Amygdala (tissue), 56 donors: Measurements from ENCODE around the gene PPP6R3.
"Not testable (repeated sequence)": the region's sequence is repeated elsewhere in the genome, so short reads cannot be mapped to it uniquely, and the experiment has no call there.

Experiments
- DNase-seq, 56 donors: peaks; one replicate each; lab custom pipeline; 2025; lab: John Stamatoyannopoulos, UW

PPP6R3 gene

GRCh38 chr11:68635172-68635571, 174.6 kb downstream of the PPP6R3 start:
- not testable (repeated sequence) for DNase-seq

GRCh38 chr11:68635883-68636282, 175.3 kb downstream of the PPP6R3 start:
- DNase-seq, result not testable (repeated sequence)

DNA sequence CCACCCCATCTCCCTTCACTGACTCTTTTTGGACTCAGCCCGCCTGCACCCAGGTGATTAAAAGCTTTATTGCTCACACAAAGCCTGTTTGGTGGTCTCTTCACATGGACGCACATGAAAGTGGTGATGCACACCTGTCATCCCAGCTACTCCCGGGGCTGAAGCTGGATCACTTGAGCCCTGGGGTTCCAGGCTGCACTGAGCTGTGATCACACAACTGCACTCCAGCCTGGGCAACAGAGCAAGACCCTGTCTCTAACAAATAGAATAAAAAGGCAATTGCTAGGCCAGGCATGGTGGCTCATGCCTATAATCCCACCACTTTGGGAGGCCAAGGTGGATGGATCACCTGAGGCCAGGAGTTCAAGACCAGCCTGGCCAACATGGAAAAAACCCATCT, 178.8 kb downstream of the PPP6R3 start:
- not testable (repeated sequence) for DNase-seq

DNA sequence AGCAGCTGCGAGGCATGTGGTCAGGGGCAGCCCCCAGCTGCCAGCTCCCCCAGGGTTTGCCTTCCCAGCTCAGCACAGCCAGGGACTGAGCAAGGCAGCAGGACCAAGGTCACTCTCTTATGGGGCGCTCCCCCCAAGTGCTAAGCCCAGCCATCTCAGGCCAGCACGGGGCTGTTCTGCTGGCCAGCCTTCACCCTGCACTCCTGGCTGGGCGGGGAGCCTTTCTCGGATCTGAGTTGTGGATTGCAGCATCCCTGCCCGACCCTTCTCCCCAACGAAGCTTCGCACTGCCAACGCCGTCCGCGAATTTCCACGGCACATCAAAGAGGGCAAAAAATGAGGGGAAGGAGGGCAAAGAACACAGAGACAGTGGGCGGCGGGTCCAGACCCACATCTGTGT, 181.3 kb downstream of the PPP6R3 start:
- no peak for DNase-seq

- no peak for DNase-seq
Observed at GRCh38 chr11:68643585-68643984, 183.0 kb downstream of the PPP6R3 start.

DNA sequence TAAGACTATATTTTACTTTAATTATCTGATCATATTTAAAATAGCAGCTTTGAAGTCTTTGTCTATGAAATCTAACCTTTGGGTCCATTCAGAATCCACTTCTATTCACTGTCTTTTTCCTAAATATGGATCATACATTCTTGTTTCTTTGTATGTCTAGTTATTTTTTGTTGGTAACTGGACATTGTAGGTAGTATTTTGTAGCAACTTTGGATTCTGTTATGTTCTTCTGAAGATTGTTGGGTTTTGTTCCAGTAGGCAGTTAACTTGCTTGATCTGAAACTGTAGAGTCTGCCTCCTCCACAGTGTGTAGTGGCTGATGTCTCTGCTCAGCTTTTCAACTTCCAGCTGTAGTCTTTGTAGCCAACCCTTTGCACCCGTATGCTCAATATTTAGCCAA, 186.3 kb downstream of the PPP6R3 start:
- no peak for DNase-seq

DNA sequence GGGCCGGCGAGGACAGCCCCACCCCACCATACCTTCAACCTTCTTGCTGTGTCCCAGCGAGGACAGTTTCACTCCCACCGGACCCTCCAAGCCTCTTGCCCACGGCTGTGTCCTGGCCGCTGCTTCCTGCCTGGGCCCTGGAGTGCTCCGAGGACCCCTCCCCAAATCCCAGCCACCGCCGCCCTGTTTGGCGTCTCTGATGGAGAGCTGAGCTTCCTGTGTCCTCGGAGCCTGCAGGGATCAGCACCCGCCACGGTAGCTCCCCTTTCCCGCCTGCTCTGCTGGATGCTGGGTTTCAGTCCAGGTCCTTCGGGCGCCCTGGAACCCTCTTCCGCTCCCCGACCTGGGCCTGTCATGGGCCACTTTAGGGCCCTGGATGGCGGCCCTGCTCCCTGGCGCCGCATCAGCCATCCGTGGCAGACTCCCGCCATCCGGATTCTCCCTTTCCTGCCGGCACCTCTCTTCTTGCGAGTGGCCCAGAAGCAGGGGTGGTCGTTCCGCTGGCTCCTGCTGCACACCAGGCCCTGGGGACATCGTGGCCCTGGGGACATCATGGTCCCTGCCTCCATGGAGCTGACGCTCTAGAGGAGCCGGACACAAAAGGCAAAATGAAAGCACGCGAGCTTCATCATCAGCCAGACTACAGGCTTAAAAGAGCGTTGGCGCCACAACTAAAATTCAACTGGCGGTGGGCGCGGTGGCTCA, 189.5 kb downstream of the PPP6R3 start:
- DNase-seq, result no peak

DNA sequence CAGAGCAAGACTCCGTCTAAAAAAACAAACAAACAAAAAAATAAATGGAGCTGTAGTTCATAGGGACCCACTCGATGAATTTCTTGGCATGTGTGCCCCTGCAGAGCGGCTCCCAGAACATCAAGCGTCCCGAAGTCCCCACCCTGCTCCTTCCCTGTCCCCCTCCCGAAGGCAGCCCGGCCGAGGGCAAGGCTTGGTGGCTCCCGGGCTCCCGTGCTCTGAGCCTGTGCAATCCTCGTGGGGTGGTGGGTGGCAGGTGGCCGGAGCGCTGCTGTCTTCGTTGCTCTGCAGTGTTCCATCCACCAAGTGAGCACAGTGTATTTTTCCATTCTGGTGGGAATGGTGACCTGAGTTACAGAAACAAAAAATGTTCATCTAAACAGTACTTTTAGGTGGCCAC, 190.2 kb downstream of the PPP6R3 start:
- no peak for DNase-seq

DNA sequence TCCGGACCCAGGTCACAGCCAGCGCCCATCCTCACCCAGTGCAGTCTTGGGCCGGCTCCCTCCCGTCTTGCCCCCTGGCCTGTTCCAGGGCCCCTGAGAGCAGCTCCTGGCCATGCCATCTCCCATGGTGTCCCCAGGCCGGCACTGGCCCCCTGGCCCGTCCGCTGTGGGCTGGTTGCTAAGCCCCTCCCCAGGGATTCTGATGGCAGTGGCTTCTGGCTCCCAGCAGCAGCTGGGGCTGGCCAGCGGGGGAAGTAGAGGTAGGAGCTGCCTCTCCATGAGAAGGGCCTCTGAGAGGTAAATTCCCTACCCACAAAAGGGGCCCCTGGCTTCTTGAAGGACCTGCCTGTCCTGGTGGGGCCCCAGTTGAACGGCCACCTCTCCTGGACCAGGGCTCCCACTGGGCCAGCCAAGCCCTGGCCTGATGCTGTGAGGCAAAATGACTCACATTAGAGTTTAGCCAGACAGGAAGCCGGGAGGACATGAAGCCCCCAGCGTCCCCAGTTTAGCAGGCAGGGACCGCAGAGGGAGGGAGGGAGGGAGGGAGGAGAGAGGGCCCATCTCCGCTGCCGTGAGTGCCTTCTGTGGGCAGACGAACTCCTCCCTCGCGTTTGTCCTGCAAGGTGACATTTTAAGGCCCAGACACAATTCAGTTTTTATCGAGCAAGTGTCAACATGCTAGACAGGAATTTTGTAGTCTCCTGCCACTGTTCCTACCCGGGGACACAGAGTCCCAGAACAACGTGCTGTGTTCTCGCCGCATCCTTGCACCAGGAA, 190.8 kb downstream of the PPP6R3 start:
- no peak for DNase-seq

DNA sequence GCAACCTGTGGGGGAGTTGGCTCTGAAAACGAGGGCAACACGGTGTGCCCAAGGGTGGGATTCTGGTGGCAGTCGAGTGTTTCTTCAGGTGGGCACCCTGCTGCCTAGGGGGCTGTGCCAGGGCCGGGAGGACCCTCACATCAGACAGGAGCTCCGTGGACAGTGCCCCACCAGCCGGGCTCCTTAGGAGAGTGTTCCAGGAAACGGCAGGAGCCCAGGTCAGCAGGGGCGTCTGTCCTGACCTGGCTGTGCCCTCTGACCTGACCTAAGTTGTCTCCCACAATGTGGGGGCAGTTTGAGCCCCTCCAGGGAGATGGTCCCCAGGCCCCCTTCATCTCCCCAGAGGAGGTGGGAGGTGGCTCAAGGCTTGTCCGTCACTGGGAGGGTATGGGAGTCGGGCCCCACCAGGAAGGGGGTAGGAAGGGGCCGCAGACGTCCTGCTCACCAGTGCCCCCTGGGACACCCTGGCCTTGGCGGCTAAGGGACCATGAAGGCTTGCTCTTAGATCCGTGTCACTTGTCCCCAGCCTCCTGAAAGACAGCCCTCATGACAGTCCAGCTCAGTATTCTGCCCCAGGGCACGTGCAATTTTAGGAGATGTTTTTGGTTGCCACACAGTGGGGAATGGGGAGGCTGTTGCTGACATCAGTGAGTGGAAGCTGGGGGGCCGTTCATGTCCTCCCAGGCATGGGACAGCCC, 191.6 kb downstream of the PPP6R3 start:
- no peak for DNase-seq

DNA sequence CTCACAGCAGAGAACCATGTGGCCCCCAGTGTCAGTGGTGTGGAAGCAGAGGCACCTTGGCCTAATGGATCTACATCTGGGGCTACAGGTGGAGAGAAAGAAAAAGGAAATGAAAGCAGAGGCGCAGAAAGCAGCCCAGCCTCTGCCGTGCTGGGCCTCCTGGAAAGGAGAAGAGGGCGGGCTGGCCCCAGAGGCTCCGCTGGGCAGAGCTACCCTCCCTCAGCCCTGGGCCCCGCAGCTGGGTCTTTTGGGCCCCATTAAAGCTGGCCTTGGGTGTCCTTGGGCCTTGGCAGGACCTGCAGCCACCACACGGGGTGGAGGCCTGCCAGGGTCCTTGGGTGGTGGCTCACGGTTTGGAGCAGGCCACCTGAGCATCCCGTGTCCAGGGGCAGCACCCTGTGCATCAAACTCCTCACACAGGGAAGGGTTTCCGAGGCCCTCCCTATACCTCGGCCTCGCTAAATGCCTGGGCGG, 192.2 kb downstream of the PPP6R3 start:
- DNase-seq, result no peak

- DNase-seq, result no peak
Observed at GRCh38 chr11:68653486-68654430, 193.2 kb downstream of the PPP6R3 start.

- DNase-seq, result no peak
Observed at GRCh38 chr11:68654978-68655377, 194.4 kb downstream of the PPP6R3 start.

DNA sequence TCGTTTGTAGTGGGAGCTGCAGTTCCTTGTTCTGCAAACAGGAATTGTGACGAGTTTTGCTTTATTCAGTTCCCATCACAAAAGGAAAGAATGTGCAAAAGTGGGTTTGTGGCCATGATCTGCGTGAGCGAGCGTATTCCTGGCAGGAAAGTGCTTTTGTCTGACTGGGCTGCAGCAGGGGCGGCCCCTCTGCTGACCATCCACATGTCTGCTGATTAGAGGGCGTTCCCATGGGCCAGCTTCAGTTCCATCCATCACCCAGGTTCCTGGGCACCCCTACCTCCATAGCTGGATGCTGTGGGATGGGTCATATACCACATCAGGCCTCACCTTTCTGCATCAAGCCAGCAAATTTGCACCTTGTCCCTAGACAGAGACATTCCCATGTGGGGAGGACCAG, 194.9 kb downstream of the PPP6R3 start:
- no peak for DNase-seq

DNA sequence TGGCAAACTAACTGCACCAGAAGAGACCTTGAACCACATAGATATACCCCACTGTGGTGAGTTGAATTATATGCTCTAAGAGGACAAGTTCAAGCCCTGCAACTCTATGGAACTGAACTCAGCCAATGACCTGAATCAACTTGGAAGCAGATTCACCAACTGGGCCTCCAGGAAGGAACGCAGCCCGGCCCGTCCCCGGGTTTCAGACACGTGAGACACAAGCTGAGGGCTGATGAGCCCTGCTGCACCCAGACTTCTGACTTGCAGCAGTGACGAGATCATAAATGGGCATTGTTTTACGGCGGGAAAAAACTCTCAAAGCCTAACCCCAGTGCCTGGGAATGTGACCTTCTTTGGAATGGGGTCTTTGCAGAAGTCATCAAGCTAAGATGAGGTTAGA, 195.3 kb downstream of the PPP6R3 start:
- DNase-seq, result no peak

- no peak for DNase-seq
Observed at GRCh38 chr11:68657021-68657780, 196.6 kb downstream of the PPP6R3 start.

DNA sequence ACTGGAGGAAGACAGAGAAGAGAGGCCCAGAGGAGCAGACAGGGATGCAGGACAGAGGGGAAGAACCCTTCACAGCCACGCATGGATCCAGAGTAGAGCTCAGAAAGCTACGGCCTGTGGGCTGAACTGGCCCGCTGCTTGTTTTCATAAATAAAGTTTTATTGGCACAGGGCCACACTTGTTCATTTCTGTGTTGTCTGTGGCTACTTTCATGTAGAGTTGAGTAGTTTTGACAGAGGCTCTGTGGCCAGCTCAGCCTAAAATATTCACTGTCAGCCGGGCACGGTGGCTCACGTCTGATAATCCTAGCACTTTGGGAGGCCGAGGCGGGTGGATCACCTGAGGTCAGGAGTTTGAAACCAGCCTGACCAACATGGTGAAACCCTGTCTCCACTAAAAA, 197.5 kb downstream of the PPP6R3 start:
- no peak for DNase-seq

DNA sequence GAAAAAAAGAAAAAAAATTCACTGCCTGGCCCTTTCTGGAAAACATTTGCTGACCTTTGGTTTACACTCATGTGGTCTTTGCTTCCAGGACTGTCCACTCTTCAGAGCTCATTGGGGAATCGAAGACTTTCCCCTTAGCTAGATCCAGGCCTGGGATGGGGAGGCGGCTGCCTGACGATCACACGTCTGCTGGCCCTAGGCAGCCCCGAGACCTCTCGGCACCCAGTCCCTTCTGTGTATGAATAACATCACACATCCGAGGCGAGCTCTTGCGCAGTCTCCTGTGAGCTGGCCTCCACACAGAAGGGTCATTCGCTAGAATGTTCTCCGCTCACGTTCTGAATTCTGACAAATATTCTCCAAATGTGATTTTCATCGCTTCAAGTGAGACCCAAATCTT, 198.1 kb downstream of the PPP6R3 start:
- no peak for DNase-seq

GRCh38 chr11:68659158-68659921, 198.8 kb downstream of the PPP6R3 start:
- DNase-seq, result peak in 16 of 56 donors; percentile 2 to 72 (median 13)
